HEK293 (cell line): ENCODE measurements around the gene WDR11.

Experiments
- CTCF ChIA-PET: fragments of 350-600 bp; formaldehyde crosslinking; extraction: SDS; loops from one replicate; lab custom pipeline; 2021; ENCODE audit warnings: antibody characterized with exemption; lab: Yijun Ruan, JAX
- POLR2A ChIA-PET: fragments of 300-600 bp; formaldehyde crosslinking; extraction: SDS; loops from one replicate; lab custom pipeline; 2020; ENCODE audit warnings: antibody characterized with exemption, inconsistent platforms; lab: Yijun Ruan, JAX
- H3K27ac ChIP-seq: fragments of 200-500 bp; sonication (Bioruptor generic); 2 replicates; pipeline ENCODE4 v1.5.1; 2014; ENCODE audit warnings: low read depth, low read length, control low read depth, inconsistent platforms; ENCODE audit errors: extremely low read depth
- H3K36me3 ChIP-seq, 2 experiments: fragments of 200-500 bp in 1 of 2; sonication (Bioruptor generic) in 1 of 2; 1 replicate in 1 of 2; 2 replicates in 1 of 2; pipeline ENCODE4 v1.5.1; 2014 to 2017; ENCODE audit warnings: inconsistent platforms in 2 of 2, low read length in 2 of 2; ENCODE audit not compliant: control insufficient read depth in 2 of 2, insufficient read depth in 1 of 2
- H3K4me1 ChIP-seq: fragments of 200-500 bp; sonication (Bioruptor generic); 2 replicates; pipeline ENCODE4 v1.5.1; 2014; ENCODE audit warnings: mild to moderate bottlenecking, low read length, inconsistent platforms; ENCODE audit not compliant: control insufficient read depth, insufficient read depth
- H3K4me3 ChIP-seq: 2 replicates; pipeline ENCODE4 v1.5.1; 2011; ENCODE audit warnings: low read depth, mild to moderate bottlenecking, control low read depth, low read length, moderate library complexity
- H3K9me3 ChIP-seq: fragments of 200-500 bp; sonication (Bioruptor generic); 2 replicates; pipeline ENCODE4 v1.5.1; 2014; ENCODE audit warnings: low read depth, low read length, inconsistent platforms; ENCODE audit not compliant: control insufficient read depth, insufficient read depth
- GFI1B ChIP-seq: fragments of 450-650 bp; formaldehyde crosslinking; IDR thresholded peaks from 2 replicates; pipeline ENCODE4 v1.5.1; 2016; ENCODE audit warnings: missing biosample characterization, missing genetic modification characterization
- HOXA7 ChIP-seq: sonication (generic); formaldehyde crosslinking; IDR thresholded peaks from 2 replicates; pipeline ENCODE4 v1.8.1; 2022; ENCODE audit warnings: missing genetic modification reagents, borderline replicate concordance
- HOXC10 ChIP-seq: sonication (generic); formaldehyde crosslinking; IDR thresholded peaks from 2 replicates; pipeline ENCODE4 v1.8.1; 2023; ENCODE audit warnings: mild to moderate bottlenecking, missing genetic modification reagents
- HOXD13 ChIP-seq: sonication (generic); formaldehyde crosslinking; IDR thresholded peaks from 2 replicates; pipeline ENCODE4 v1.8.0; 2022; ENCODE audit warnings: missing genetic modification reagents, borderline replicate concordance
- IKZF3 ChIP-seq: fragments of 450-650 bp; IDR thresholded peaks from 2 replicates; pipeline ENCODE4 v1.5.0; 2018; ENCODE audit warnings: missing biosample characterization, mild to moderate bottlenecking, missing genetic modification characterization, moderate library complexity
- KLF10 ChIP-seq: fragments of 450-650 bp; IDR thresholded peaks from 2 replicates; pipeline ENCODE4 v1.5.1; 2018; ENCODE audit warnings: missing biosample characterization, mild to moderate bottlenecking, missing genetic modification characterization
- SETDB1 ChIP-seq: IDR thresholded peaks from one replicate; pipeline ENCODE4 v1.6.1; 2017; ENCODE audit warnings: mild to moderate bottlenecking, low read length, moderate library complexity, mixed read lengths; ENCODE audit not compliant: insufficient read length
- SP7 ChIP-seq: fragments of 450-650 bp; formaldehyde crosslinking; IDR thresholded peaks from 2 replicates; pipeline ENCODE4 v1.5.1; 2016; ENCODE audit warnings: missing biosample characterization, missing genetic modification characterization
- ZFHX2 ChIP-seq: fragments of 450-650 bp; formaldehyde crosslinking; conservative IDR thresholded peaks from 2 replicates; pipeline ENCODE4 v1.5.1; 2016; ENCODE audit warnings: missing biosample characterization, missing genetic modification characterization
- ZNF169 ChIP-seq: fragments of 450-650 bp; formaldehyde crosslinking; IDR thresholded peaks from 2 replicates; pipeline ENCODE4 v1.5.1; 2016; ENCODE audit warnings: missing biosample characterization, missing genetic modification characterization
- ZNF274 ChIP-seq, 2 experiments: fragments of 200-500 bp in 1 of 2; fragments of 450-650 bp in 1 of 2; sonication (Bioruptor generic) in 1 of 2; formaldehyde crosslinking in 1 of 2; IDR thresholded peaks; 2 replicates each; pipeline versions ENCODE4 v1.5.1 to v1.6.1; 2014 to 2016; ENCODE audit warnings: borderline replicate concordance in 1 of 2, inconsistent platforms in 1 of 2, low read length in 1 of 2, missing biosample characterization in 1 of 2, missing genetic modification characterization in 1 of 2
- ZNF391 ChIP-seq: fragments of 450-650 bp; formaldehyde crosslinking; IDR thresholded peaks from 2 replicates; pipeline ENCODE4 v1.5.1; 2016; ENCODE audit warnings: low read depth, missing biosample characterization, missing genetic modification characterization, borderline replicate concordance
- ZNF423 ChIP-seq: fragments of 450-650 bp; formaldehyde crosslinking; IDR thresholded peaks from 2 replicates; pipeline ENCODE4 v1.5.1; 2016; ENCODE audit warnings: missing biosample characterization, missing genetic modification characterization
- ZNF558 ChIP-seq: fragments of 450-650 bp; formaldehyde crosslinking; IDR thresholded peaks from 2 replicates; pipeline ENCODE4 v1.5.1; 2016; ENCODE audit warnings: missing biosample characterization, missing genetic modification characterization
- ZNF624 ChIP-seq: fragments of 450-650 bp; formaldehyde crosslinking; IDR thresholded peaks from 2 replicates; pipeline ENCODE4 v1.5.1; 2017; ENCODE audit warnings: missing biosample characterization, missing genetic modification characterization
- ZNF626 ChIP-seq: fragments of 450-650 bp; sonication (Bioruptor Pico); formaldehyde crosslinking; IDR thresholded peaks from 2 replicates; pipeline ENCODE4 v1.5.1; 2018; ENCODE audit warnings: missing biosample characterization, missing genetic modification characterization, inconsistent platforms
- ZNF658 ChIP-seq: fragments of 450-650 bp; formaldehyde crosslinking; IDR thresholded peaks from 2 replicates; pipeline ENCODE4; 2016; ENCODE audit warnings: missing biosample characterization, missing genetic modification characterization
- ZNF664 ChIP-seq: fragments of 450-650 bp; formaldehyde crosslinking; IDR thresholded peaks from 2 replicates; pipeline ENCODE4 v1.5.1; 2016; ENCODE audit warnings: missing biosample characterization, missing genetic modification characterization
- ZNF707 ChIP-seq: fragments of 450-650 bp; formaldehyde crosslinking; IDR thresholded peaks from 2 replicates; pipeline ENCODE4 v1.5.1; 2016; ENCODE audit warnings: missing biosample characterization, missing genetic modification characterization
- ZNF777 ChIP-seq: fragments of 450-650 bp; formaldehyde crosslinking; IDR thresholded peaks from 2 replicates; pipeline ENCODE4 v1.5.1; 2017; ENCODE audit warnings: missing biosample characterization, missing genetic modification characterization, borderline replicate concordance
- TF ChIP-seq, protein P1 (sequence below): IDR thresholded peaks from 2 replicates; pipeline ENCODE4 v1.6.1; 2011; ENCODE audit warnings: mild to moderate bottlenecking, low read depth, low read length, borderline replicate concordance
- TF ChIP-seq, protein P2 (sequence below): fragments of 450-650 bp; formaldehyde crosslinking; IDR thresholded peaks from 2 replicates; pipeline ENCODE4 v1.5.1; 2016; ENCODE audit warnings: missing biosample characterization, missing genetic modification characterization
- TF ChIP-seq, protein P3 (sequence below): fragments of 450-650 bp; formaldehyde crosslinking; IDR thresholded peaks from 2 replicates; pipeline ENCODE4 v1.5.1; 2016; ENCODE audit warnings: missing biosample characterization, missing genetic modification characterization
- TF ChIP-seq, protein P4 (sequence below): fragments of 450-650 bp; formaldehyde crosslinking; IDR thresholded peaks from 2 replicates; pipeline ENCODE4 v1.5.1; 2016; ENCODE audit warnings: missing biosample characterization, missing genetic modification characterization, borderline replicate concordance
- TF ChIP-seq, protein P5 (sequence below): fragments of 450-650 bp; formaldehyde crosslinking; IDR thresholded peaks from 2 replicates; pipeline ENCODE4 v1.5.1; 2016; ENCODE audit warnings: missing biosample characterization, missing genetic modification characterization

The WDR11 gene, protein sequence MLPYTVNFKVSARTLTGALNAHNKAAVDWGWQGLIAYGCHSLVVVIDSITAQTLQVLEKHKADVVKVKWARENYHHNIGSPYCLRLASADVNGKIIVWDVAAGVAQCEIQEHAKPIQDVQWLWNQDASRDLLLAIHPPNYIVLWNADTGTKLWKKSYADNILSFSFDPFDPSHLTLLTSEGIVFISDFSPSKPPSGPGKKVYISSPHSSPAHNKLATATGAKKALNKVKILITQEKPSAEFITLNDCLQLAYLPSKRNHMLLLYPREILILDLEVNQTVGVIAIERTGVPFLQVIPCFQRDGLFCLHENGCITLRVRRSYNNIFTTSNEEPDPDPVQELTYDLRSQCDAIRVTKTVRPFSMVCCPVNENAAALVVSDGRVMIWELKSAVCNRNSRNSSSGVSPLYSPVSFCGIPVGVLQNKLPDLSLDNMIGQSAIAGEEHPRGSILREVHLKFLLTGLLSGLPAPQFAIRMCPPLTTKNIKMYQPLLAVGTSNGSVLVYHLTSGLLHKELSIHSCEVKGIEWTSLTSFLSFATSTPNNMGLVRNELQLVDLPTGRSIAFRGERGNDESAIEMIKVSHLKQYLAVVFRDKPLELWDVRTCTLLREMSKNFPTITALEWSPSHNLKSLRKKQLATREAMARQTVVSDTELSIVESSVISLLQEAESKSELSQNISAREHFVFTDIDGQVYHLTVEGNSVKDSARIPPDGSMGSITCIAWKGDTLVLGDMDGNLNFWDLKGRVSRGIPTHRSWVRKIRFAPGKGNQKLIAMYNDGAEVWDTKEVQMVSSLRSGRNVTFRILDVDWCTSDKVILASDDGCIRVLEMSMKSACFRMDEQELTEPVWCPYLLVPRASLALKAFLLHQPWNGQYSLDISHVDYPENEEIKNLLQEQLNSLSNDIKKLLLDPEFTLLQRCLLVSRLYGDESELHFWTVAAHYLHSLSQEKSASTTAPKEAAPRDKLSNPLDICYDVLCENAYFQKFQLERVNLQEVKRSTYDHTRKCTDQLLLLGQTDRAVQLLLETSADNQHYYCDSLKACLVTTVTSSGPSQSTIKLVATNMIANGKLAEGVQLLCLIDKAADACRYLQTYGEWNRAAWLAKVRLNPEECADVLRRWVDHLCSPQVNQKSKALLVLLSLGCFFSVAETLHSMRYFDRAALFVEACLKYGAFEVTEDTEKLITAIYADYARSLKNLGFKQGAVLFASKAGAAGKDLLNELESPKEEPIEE

DNA sequence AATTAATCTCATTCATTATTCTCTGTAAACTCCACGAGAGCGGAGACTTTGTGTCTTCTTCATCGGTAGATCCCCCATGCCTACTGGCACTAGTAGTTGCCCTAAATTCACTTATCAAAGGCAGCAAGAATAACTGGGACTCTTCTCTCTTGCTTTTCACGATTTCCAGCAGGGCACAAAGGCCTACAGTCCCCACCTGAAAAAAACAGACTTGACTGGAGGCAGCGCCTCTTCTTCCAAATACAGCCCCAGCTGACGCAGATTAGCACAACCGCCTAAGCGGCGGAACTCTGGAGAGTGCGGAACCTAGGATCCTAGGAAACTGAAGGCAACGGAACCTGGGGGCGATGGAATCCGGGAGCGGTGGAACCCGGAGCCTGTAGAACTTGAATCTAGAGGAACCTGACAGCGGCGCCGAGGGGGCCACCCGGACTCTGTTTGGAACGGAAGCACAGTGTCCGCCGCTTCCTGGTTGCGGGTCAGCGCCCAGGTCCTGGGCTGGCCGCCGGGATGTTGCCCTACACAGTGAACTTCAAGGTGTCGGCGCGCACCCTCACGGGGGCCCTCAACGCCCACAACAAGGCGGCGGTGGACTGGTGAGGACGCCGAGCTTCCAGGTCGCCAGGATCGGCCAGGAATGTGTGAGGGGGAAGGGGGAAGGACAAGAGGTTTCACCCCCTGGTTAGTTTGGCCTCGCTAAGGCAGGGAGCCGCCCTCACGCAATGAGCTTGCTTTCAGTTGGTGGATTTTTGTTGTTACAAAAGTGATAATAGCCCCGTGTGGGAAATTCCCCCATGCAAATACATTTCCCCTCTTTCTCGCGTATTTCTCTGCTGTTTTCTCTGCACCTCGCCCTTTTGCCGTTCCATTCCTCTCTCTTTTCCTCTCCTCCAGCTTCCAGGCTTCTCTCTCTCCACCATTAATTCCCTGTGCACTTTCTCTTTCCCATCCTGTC lies at the start of gene WDR11:
Gene WDR11, plus strand, starts transcription at position 452 of the 955 bp plus-strand sequence. Its CDS starts 59 bp downstream, at position 511.
- H3K36me3 ChIP-seq: peaks cover 28 to 34% of the 10 kb centered on the region in 2 experiments
- no peaks in the 10 kb centered on the region for H3K4me1 ChIP-seq
- no peaks in the 10 kb centered on the region for H3K9me3 ChIP-seq
- ChIA-PET POLR2A (interaction anchor here (1.1 to 1.2 kb wide), 2 partner anchors 11 to 27 kb away, joined by 3 to 4 read pairs; no protein-coding TSS in a partner anchor), CTCF (interaction anchor here (0.6 kb wide), 1 partner anchor 812 kb away, joined by 3 read pairs; no protein-coding TSS in a partner anchor)
- H3K27ac ChIP-seq: peak within 1 kb of the TSS; percentile 49; the same call in 1 of the 2 replicates
- peak within 1 kb of the TSS; percentile 96 for H3K4me3 ChIP-seq
- TF ChIP-seq, protein P1, sequence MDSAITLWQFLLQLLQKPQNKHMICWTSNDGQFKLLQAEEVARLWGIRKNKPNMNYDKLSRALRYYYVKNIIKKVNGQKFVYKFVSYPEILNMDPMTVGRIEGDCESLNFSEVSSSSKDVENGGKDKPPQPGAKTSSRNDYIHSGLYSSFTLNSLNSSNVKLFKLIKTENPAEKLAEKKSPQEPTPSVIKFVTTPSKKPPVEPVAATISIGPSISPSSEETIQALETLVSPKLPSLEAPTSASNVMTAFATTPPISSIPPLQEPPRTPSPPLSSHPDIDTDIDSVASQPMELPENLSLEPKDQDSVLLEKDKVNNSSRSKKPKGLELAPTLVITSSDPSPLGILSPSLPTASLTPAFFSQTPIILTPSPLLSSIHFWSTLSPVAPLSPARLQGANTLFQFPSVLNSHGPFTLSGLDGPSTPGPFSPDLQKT: no peak
- TF ChIP-seq HOXA7 (CRISPR knock-in tag) (no peak), IKZF3 (tag by site-specific recombination) (peak; percentile 95), KLF10 (tag by site-specific recombination) (peak; percentile 82), GFI1B (no peak), ZNF423 (tag by site-specific recombination) (0 out of 2 replicates have a peak, but pooled peaks have one; percentile 26), SP7 (tag by site-specific recombination) (peak; percentile 92), ZNF626 (tag by site-specific recombination) (peak; percentile 83; the same call in 1 of the 2 replicates), SETDB1 (no peak), ZNF664 (tag by site-specific recombination) (peak; percentile 77; the same call in 1 of the 2 replicates), ZNF624 (tag by site-specific recombination) (no peak; the same call in 1 of the 2 replicates), ZNF274 (IDR thresholded peaks at IDR 0.05; ENCODE audit: low read length) (no peak), ZNF274 (tag by site-specific recombination; IDR thresholded peaks at IDR 0.05; ENCODE audit: borderline replicate concordance) (no peak), ZNF169 (tag by site-specific recombination) (no peak), ZNF777 (tag by site-specific recombination) (peak; percentile 77; the same call in 1 of the 2 replicates), HOXC10 (no peak), HOXD13 (CRISPR knock-in tag) (no peak), ZNF391 (peak; percentile 93), ZNF658 (tag by site-specific recombination) (no peak), ZFHX2 (peak; percentile 57), ZNF558 (tag by site-specific recombination) (peak; percentile 81; the same call in 1 of the 2 replicates), ZNF707 (tag by site-specific recombination) (no peak)
- TF ChIP-seq, protein P2, sequence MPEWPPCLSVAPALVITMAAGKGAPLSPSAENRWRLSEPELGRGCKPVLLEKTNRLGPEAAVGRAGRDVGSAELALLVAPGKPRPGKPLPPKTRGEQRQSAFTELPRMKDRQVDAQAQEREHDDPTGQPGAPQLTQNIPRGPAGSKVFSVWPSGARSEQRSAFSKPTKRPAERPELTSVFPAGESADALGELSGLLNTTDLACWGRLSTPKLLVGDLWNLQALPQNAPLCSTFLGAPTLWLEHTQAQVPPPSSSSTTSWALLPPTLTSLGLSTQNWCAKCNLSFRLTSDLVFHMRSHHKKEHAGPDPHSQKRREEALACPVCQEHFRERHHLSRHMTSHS (tag by site-specific recombination): no peak
- TF ChIP-seq, protein P3, sequence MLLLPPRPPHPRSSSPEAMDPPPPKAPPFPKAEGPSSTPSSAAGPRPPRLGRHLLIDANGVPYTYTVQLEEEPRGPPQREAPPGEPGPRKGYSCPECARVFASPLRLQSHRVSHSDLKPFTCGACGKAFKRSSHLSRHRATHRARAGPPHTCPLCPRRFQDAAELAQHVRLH (tag by site-specific recombination): peak; percentile 96
- TF ChIP-seq, protein P4, sequence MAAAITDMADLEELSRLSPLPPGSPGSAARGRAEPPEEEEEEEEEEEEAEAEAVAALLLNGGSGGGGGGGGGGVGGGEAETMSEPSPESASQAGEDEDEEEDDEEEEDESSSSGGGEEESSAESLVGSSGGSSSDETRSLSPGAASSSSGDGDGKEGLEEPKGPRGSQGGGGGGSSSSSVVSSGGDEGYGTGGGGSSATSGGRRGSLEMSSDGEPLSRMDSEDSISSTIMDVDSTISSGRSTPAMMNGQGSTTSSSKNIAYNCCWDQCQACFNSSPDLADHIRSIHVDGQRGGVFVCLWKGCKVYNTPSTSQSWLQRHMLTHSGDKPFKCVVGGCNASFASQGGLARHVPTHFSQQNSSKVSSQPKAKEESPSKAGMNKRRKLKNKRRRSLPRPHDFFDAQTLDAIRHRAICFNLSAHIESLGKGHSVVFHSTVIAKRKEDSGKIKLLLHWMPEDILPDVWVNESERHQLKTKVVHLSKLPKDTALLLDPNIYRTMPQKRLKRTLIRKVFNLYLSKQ (tag by site-specific recombination): no peak
- TF ChIP-seq, protein P5, sequence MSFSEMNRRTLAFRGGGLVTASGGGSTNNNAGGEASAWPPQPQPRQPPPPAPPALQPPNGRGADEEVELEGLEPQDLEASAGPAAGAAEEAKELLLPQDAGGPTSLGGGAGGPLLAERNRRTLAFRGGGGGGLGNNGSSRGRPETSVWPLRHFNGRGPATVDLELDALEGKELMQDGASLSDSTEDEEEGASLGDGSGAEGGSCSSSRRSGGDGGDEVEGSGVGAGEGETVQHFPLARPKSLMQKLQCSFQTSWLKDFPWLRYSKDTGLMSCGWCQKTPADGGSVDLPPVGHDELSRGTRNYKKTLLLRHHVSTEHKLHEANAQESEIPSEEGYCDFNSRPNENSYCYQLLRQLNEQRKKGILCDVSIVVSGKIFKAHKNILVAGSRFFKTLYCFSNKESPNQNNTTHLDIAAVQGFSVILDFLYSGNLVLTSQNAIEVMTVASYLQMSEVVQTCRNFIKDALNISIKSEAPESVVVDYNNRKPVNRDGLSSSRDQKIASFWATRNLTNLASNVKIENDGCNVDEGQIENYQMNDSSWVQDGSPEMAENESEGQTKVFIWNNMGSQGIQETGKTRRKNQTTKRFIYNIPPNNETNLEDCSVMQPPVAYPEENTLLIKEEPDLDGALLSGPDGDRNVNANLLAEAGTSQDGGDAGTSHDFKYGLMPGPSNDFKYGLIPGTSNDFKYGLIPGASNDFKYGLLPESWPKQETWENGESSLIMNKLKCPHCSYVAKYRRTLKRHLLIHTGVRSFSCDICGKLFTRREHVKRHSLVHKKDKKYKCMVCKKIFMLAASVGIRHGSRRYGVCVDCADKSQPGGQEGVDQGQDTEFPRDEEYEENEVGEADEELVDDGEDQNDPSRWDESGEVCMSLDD (tag by site-specific recombination): peak; percentile 82
